ENCODE measurements around the gene FGL2. TPM values are rescaled to one million over a fixed set of nuclear protein-coding genes. Genes with fewer than 3 reads are reported as not detected.

FGL2 gene
- total and polyA plus RNA-seq, 7 donors: 2.1 to 8.8 (median 3.8) TPM

- H3K27me3 ChIP-seq (ENCODE audit: insufficient read depth in 3 of 3, low read length in 2 of 3): no peaks in the 10 kb centered on the region
- peaks cover 10% of the 10 kb centered on the region for H3K9me3 ChIP-seq
- no peak overlapping the region for H3K4me3 ChIP-seq
- no peak for ATAC-seq
- DNase-seq: no peak
- TF ChIP-seq, protein P1, sequence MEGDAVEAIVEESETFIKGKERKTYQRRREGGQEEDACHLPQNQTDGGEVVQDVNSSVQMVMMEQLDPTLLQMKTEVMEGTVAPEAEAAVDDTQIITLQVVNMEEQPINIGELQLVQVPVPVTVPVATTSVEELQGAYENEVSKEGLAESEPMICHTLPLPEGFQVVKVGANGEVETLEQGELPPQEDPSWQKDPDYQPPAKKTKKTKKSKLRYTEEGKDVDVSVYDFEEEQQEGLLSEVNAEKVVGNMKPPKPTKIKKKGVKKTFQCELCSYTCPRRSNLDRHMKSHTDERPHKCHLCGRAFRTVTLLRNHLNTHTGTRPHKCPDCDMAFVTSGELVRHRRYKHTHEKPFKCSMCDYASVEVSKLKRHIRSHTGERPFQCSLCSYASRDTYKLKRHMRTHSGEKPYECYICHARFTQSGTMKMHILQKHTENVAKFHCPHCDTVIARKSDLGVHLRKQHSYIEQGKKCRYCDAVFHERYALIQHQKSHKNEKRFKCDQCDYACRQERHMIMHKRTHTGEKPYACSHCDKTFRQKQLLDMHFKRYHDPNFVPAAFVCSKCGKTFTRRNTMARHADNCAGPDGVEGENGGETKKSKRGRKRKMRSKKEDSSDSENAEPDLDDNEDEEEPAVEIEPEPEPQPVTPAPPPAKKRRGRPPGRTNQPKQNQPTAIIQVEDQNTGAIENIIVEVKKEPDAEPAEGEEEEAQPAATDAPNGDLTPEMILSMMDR (IDR thresholded peaks at IDR 0.05): no peak
- H3K36me3 ChIP-seq (ENCODE audit: insufficient read depth in 1 of 2, low read depth in 1 of 2): no peaks in the 10 kb centered on the region
- intact Hi-C loops (cut with DNase I): no loop called here
- H3K4me1 ChIP-seq: no peaks in the 10 kb centered on the region
- no peak overlapping the region for H3K27ac ChIP-seq
- 98 to 100% (median 99%) methylated on average over 3 of the region's 3 CpGs for WGBS, 3 donors
Observed at GRCh38 chr7:77205706-77206105, 6.1 kb upstream of the FGL2 start.

GRCh38 chr7:77202481-77202976 lies 2.9 kb upstream of the FGL2 start:
- H3K36me3 ChIP-seq (ENCODE audit: insufficient read depth in 1 of 2, low read depth in 1 of 2): no peaks in the 10 kb centered on the region
- no peaks in the 10 kb centered on the region for H3K27me3 ChIP-seq (ENCODE audit: insufficient read depth in 3 of 3, low read length in 2 of 3)
- 40 to 57% (median 53%) methylated on average over 4 of the region's 4 CpGs for WGBS, 3 donors
- intact Hi-C loops (cut with DNase I): no loop called here
- no peak overlapping the region for H3K4me3 ChIP-seq
- no peak overlapping the region for H3K27ac ChIP-seq
- H3K4me1 ChIP-seq: no peaks in the 10 kb centered on the region
- TF ChIP-seq, protein P1 (IDR thresholded peaks at IDR 0.05): no peak
- DNase-seq (no peak), ATAC-seq (peak in 1 of 4 donors; percentile 17)
- no peaks in the 10 kb centered on the region for H3K9me3 ChIP-seq

DNA sequence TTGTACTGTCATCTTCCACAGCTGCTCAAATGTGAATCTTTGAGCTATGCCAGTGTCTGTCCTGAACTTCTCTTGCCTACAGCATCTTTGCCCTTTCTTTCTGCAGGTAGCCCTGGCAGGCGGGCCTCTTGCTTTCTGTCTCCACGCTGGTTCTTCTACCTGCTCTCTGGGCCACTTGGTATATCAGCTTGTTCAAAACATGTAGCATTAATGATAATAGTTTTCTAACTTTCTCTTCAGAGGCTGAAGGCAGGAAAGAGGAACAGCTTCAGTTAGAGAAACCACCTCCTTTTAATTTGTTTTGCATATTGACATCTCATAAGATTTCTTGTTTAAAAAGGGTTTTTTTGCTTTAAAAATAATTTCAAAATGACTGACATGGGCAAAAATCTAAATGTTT lies 923 bp upstream of the FGL2 start:
- Histone ChIP-seq H3K4me1 (no peaks in the 10 kb centered on the region), H3K4me3 (no peak overlapping the region), H3K27me3 (ENCODE audit: insufficient read depth in 3 of 3, low read length in 2 of 3) (no peaks in the 10 kb centered on the region), H3K27ac (no peak overlapping the region), H3K9me3 (no peaks in the 10 kb centered on the region), H3K36me3 (ENCODE audit: insufficient read depth in 1 of 2, low read depth in 1 of 2) (no peaks in the 10 kb centered on the region)
- DNase-seq (no peak), ATAC-seq (no peak)
- TF ChIP-seq, protein P1 (IDR thresholded peaks at IDR 0.05): no peak
- intact Hi-C loops (cut with DNase I): no loop called here
- WGBS, 3 donors: 74 to 84% (median 75%) methylated on average over 2 of the region's 2 CpGs

DNA sequence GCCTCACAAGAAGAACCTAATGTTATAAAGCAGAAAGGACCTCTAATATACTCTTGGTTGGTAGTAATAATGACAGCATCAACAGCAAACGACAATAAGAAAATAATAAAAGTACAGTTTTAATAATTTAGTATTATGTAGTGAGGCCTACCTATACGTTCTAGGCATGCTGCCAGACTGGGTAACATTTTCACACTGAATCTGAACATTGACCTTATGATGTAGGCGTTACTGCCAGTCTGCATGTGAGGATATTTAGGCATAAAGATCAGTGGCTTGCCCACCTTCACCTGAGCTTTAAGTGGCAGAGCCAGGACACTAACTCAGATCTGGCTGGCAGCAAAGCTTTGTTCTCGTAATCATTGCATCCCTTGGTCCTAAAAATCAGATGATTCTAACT lies 2.5 kb downstream of the FGL2 start:
- TF ChIP-seq, protein P1 (IDR thresholded peaks at IDR 0.05): no peak
- WGBS, 3 donors: 62 to 75% (median 66%) methylated on average over 4 of the region's 4 CpGs
- DNase-seq: no peak
- no peaks in the 10 kb centered on the region for H3K36me3 ChIP-seq (ENCODE audit: insufficient read depth in 1 of 2, low read depth in 1 of 2)
- H3K4me1 ChIP-seq: no peaks in the 10 kb centered on the region
- H3K27ac ChIP-seq: no peak overlapping the region
- intact Hi-C loops (cut with DNase I): no loop called here
- no peak for ATAC-seq
- no peaks in the 10 kb centered on the region for H3K27me3 ChIP-seq (ENCODE audit: insufficient read depth in 3 of 3, low read length in 2 of 3)
- H3K4me3 ChIP-seq: peak overlapping the region; percentile 61
- H3K9me3 ChIP-seq: no peaks in the 10 kb centered on the region

GRCh38 chr7:77188731-77189437 lies 10.7 kb downstream of the FGL2 start:
- Histone ChIP-seq H3K4me3 (no peak overlapping the region), H3K27me3 (ENCODE audit: insufficient read depth in 3 of 3, low read length in 2 of 3) (no peaks in the 10 kb centered on the region), H3K27ac (no peak overlapping the region), H3K36me3 (ENCODE audit: insufficient read depth in 1 of 2, low read depth in 1 of 2) (no peaks in the 10 kb centered on the region), H3K9me3 (no peaks in the 10 kb centered on the region), H3K4me1 (no peaks in the 10 kb centered on the region)
- WGBS, 3 donors: 67 to 83% (median 73%) methylated on average over 4 of the region's 4 CpGs
- intact Hi-C loops (cut with DNase I): no loop called here
- TF ChIP-seq, protein P1 (IDR thresholded peaks at IDR 0.05): no peak
- ATAC-seq (no peak), DNase-seq (no peak)

Data from psoas muscle (tissue), 8 donors.